Measurements from ENCODE around the gene HS3ST6.
A peak's percentile ranks its signal among the peaks of the same experiment; 100 is the strongest.
"Not testable (repeated sequence)": the region's sequence is repeated elsewhere in the genome, so short reads cannot be mapped to it uniquely, and the experiment has no call there.

The HS3ST6 gene

GRCh38 chr16:1946495-1947368 is 28.5 kb upstream of the HS3ST6 start:
- no peak for DNase-seq

DNA sequence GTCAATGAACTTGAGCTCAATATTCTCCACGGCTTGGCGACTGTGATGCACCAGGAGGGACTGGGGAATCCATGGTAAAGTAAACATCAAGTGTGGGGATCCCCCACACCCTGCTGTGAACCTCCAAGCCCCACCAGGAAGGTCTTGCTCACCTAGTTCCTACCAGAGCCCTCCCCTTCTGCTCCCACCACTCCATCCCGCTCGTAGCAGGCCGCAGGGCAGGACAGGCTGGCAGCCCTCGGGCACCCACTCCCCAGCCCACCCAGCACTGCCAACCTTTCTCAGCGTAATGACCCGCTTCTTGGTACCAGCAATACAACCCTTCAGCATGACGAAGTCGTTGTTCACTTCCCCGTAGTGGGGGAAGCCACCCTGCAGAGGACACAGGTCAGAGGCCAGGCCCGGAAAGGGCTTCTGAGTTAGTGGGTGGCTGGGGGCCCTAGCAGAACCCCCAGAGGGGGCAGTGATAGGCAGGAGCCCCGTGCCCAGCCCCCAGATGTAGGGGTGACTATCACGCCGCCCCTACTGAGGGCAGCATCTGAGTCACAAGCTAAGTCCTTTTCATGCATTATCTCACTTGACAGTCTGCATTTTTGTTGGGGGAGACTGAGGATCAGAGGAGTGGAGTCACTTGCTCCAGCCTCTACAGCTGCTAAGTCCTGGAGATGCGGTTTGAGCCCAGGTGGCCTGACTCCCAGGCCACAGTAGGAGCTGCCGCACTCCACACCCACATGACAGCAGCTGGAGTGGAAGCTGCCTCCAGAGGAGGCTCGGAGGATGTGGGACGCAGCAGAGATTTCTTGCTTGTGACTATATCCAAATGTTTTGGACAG is 27.6 kb upstream of the HS3ST6 start:
- no peak for DNase-seq

DNA sequence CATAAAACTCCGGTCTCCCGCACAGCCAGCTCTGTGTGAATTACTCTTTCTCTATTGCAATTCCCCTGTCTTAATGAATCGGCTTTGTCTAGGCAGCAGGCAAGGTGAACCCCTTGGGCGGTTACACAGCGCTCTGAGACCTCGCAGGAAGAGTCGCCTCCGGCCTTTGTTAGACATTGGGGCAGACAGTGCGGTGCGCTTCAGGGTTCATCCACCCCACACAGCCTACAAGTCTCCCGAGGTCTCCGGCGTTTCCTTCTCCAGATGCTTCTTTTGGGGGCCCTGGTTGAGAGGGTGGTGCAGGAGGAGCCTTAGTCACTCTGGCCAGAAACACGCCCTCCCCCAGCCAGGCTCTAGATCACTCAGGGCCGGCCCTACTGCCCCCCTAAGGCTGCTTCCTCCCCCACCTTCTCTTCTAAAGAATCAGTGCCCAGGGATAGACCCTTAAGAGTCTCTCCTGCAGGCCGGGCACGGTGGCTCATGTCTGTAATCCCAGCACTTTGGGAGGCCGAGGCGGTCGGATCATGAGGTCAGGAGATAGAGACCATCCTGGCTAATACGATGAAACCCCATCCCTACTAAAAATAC is 26.5 kb upstream of the HS3ST6 start:
- DNase-seq, result no peak

DNA sequence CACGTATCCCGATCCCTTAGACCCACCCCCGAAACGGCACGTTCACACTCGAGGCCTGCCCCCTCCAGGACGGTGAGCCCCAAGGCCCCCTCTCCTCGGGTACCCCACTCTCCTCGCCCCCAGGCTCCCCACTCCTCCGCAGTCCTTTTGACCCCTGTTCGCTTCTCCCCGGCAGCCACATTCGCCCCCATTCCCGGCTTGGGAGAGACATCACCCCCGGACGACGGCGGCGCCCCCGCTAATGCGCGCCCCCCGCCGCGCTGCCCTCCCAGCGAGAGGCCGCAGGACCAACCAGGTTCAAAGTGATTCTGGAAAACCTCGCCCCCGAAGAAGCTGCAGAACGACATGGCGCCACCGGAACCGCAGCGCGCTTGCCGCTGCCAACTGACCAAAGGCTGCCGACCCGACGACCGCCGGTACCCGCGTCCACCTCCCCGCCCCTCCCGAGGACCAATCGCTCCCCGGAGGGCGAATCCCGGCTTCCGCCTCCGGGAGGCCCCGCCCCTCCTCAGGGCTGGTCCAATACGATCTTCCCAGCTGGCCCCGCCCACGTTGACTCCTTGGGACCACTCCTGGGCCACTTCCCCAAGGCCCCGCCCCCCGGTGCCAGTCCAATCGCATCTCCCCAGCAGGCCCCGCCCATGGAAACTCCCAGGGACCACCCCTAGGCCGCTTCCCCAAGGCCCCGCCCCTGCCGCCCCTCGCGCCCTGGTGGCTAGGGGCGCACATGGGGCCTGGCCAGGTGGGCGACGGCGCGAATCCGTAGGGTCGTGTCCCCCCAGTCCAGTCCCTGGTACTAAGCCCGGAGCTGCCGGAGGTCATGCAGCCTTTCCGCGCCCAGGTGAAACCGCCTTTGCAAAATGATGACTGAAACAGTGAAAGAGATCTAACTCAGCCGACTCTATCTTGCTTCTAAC is 24.9 kb upstream of the HS3ST6 start, which contains the start of gene MSRB1:
Gene MSRB1 (minus strand): TSS at position 390 of the 917 bp plus-strand sequence. CDS start 43 bp downstream, at position 347.
- DNase-seq, result peak; percentile 89 to 97

GRCh38 chr16:1942047-1942809 is 24.0 kb upstream of the HS3ST6 start:
- DNase-seq, result peak in 1 of 2 donors; percentile 43

- no peak for DNase-seq
Measured at GRCh38 chr16:1941162-1942046, 23.2 kb upstream of the HS3ST6 start.

DNA sequence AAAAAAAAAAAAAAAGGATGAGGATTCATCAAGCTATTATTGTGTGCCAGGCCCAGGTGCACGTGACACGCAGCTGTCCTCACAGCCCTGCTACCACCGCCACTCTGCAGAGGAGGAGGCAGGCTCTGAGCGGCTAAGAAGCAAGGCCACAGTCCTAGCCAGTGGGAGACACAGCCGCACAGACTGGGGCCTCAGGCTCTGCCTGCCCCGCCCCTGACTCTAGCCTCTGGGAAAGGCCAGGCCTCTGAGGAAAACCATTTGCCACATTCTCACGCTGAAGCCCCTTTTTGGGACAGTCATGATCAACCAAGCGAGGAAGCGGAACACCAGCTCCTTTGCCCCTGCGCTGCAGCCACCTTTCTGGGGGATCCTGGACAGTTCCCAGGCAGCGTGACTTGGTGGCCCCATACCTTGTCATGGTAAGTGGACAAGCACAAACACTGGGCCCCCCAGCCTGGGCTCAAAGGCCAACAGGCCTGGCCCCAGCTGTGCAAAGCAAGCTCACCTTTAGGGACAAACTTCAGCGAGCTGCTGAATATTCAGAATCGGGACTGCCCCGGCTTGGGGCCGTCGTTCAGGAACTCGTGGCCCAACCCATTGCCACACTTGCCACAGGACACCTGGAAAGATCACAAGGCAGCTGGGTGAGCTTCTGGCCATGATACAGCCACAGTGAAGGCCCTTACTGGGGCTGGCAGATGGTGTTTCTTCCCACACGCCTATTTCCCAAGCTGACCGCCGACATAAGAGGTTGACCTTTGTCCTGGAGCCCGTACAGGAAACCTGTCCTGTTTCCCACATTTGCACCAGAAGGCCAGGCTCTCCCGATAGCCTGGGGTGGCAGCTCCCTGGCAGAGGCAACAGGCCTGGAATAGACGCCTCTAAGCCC is 22.3 kb upstream of the HS3ST6 start:
- no peak for DNase-seq

GRCh38 chr16:1939833-1940232 is 21.6 kb upstream of the HS3ST6 start:
- not testable (repeated sequence) for DNase-seq

GRCh38 chr16:1938910-1939309 is 20.7 kb upstream of the HS3ST6 start:
- no peak for DNase-seq

DNA sequence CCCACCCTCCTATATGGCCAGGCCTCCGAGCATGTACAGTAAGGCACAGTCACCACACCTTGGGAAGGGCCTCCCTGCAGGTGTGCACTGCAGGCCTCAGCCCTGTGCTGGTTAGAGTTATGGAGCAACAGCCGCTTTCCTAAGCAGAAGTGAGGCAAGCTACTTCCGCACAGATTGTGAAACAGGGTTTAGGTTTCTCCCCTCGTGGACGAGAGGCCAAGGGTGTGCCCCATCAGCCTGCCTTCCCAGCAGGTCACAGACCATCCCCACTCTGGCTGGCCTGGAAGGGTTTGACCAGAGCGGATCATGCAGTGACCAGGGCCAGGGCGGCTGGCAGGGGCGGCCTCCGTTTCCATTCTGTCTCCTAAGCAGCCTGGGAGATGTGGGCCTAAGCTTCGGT is 20.1 kb upstream of the HS3ST6 start:
- peak in 1 of 2 donors; percentile 23 for DNase-seq

- DNase-seq, result no peak
Measured at GRCh38 chr16:1936945-1937479, 18.8 kb upstream of the HS3ST6 start.

- no peak for DNase-seq
Measured at GRCh38 chr16:1933097-1933661, 15.0 kb upstream of the HS3ST6 start.

DNA sequence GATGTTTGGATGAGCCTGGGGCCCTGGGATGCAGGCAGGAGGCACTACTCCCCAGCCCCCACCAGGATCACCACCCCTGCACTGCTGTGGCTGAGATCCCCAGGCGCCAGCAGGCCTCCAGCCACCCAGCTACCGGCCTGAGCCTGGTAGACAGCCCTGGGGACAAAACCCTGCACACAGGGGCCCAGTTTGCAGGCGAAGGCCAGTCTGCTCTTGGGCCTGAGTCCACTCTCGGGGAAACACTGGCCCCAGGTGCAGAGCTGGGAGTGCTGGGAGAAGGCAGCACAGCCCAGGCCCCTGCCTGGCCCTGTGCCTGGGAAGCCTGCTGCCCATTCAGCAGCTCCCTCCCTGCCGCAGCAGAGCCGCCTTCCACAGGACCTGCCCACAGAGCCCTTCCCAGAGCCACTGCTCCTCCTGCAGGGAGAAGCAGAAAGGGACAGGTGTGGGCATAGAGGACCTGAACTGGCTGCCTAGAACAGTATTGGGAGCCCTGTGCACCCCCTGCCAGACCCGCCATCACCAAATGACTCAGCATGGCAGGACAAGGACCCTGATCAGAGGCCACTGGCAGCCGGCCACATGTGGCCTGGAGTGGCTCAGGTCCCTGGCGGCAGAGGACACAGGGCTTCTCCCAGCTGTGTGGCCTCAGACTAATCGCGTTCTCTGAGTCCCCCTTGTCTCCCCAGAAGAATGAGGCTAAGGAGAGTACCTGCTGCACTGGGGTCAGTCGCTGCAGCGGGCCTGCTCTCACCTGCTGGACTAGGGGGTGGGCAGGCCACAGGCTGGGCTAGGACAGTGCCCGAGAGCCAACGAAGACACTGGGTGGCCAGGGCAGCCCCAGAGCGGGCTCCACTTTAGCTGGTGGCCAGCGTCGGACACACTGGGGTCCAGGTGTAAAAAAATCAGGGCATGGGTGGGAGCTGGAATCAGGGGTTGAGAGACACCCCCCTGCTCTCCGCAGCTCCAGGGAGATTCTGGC is 14.1 kb upstream of the HS3ST6 start:
- DNase-seq, result no peak

DNA sequence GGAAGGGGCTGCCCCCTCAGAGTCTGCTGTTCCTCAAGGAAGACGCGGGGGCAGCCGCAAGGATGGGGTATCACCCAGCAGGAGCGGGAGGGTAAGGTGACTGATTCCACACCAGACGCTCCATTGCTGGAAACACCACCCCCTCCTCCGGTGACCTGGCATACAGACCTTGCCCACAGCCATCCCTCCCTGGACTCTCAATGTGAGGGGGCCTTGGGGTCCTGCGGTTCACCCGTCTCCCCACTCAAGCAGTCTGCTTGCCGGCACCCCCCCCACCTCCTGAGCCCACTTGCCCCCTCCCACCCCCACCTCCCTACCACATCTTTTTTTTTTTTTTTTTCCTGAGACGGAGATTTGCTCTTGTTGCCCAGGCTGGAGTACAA is 12.1 kb upstream of the HS3ST6 start:
- DNase-seq, result no peak

GRCh38 chr16:1929578-1930337 is 11.5 kb upstream of the HS3ST6 start:
- peak; percentile 42 to 83 for DNase-seq

DNA sequence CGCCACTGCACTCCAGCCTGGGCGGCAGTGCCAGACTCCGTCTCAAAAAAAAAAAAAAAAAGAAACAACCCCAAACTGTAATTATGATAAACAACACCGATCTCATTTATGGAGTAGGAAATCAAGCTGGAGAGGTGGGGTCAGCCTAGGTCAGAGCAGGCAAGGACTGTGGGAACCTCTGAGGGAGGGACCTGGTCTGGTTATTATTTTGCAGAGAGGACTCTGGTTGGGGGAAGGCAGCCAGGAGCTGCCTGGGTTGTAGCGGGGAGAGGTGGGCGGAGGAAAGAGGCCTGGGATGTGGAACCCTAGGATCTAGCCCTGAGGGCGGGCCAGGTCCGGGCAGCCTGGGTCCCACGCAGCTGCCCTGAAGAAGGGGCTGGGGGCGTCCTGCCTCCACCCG is 10.9 kb upstream of the HS3ST6 start:
- DNase-seq, result no peak

DNA sequence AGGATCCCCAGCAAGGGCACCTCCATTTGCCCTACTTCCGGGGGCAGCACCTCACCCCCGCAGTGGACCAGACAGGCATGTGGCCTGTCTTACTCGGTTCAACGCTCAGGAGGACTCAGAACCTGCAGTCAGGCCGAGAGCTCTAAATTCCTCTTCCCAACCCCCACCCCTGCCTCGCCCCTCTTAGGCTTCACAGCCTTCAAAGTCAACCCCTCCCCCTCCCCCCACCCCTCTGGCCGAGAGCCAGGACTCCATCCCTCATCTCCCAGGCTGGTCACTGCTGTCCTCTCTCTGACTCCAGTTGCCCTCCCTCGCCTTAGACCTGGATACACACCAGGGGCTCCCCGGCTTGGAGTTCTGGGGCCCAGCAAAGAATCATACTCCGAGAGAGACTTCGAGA is 8.1 kb upstream of the HS3ST6 start:
- no peak for DNase-seq

Measured in bone marrow (tissue), 2 donors.